Measurements from ENCODE around the gene VSIG1. TPM values are rescaled to one million over a fixed set of nuclear protein-coding genes. Genes with fewer than 3 reads are reported as not detected.

The VSIG1 gene
- total and polyA plus RNA-seq, 2 donors (not counting 1 experiment from before 2014, with no cell fraction given): 5.4 to 8.6 TPM

- H3K9me3 Mint-ChIP-seq (ENCODE audit: insufficient read depth): no peaks in the 10 kb centered on the region
- H3K36me3 ChIP-seq (replicated peaks in 1 of 2; ENCODE audit: control extremely low read depth in 1 of 2, control insufficient read depth in 1 of 2, extremely low read depth in 1 of 2, insufficient read depth in 2 of 2, low read length in 1 of 2): no peaks in the 10 kb centered on the region
- no peaks in the 10 kb centered on the region for H3K27me3 Mint-ChIP-seq
- ChIA-PET CTCF (no interaction called here), POLR2A (no interaction called here)
- no peaks in the 10 kb centered on the region for H3K79me2 ChIP-seq (ENCODE audit: control insufficient read depth, insufficient read depth, low read length)
- H3K4me3 Mint-ChIP-seq: no peak overlapping the region
- no peak overlapping the region for H3K27ac Mint-ChIP-seq
- intact Hi-C loops (cut with micrococcal nuclease): loop anchor here (10.0 kb wide), 1 partner anchor 1293 kb away; the partner anchor contains the start of gene TBC1D8B
- H3K27me3 ChIP-seq (replicated peaks in 1 of 4; ENCODE audit: control extremely low read depth in 1 of 4, control insufficient read depth in 3 of 4, insufficient read depth in 4 of 4, low read length in 3 of 4): no peaks in the 10 kb centered on the region
- no peak overlapping the region for H2AFZ ChIP-seq (ENCODE audit: insufficient read depth, low read depth, low read length, poor library complexity, severe bottlenecking)
- no peak for DNase-seq
- no peak for ATAC-seq (ENCODE audit: low read depth)
- no peak overlapping the region for H3K27ac ChIP-seq (ENCODE audit: low read length in 2 of 2)
- peaks cover 1% of the 10 kb centered on the region for H3K4me1 Mint-ChIP-seq
- no peak overlapping the region for H3K9ac ChIP-seq (ENCODE audit: low read length)
- no CpG with 5 or more reads among the region's 2 CpGs for WGBS (ENCODE audit: insufficient coverage)
- H4K20me1 ChIP-seq (ENCODE audit: control insufficient read depth, insufficient read depth, low read length, poor library complexity, severe bottlenecking): no peaks in the 10 kb centered on the region
- no peaks in the 10 kb centered on the region for H3K4me1 ChIP-seq (ENCODE audit: control insufficient read depth in 2 of 2, insufficient read depth in 2 of 2, low read length in 2 of 2)
- no peak overlapping the region for H3K4me3 ChIP-seq (ENCODE audit: control extremely low read depth in 1 of 5, extremely low read depth in 1 of 5, insufficient read depth in 1 of 5, low read depth in 2 of 5, low read length in 4 of 5)
- no peak overlapping the region for H3K4me2 ChIP-seq (replicated peaks; ENCODE audit: low read depth, low read length, poor library complexity, severe bottlenecking)
- TF ChIP-seq CTCF (IDR thresholded peaks at IDR 0.05): no peak
- H3K9me3 ChIP-seq (ENCODE audit: control extremely low read depth in 1 of 3, control insufficient read depth in 2 of 3, insufficient read depth in 1 of 3, low read length in 2 of 3): no peaks in the 10 kb centered on the region
Observed at GRCh38 chrX:108097380-108097779, 52.5 kb downstream of the VSIG1 start.

GRCh38 chrX:108105473-108105872 lies 60.6 kb downstream of the VSIG1 start:
- no peak overlapping the region for H3K9ac ChIP-seq (ENCODE audit: low read length)
- H3K4me3 ChIP-seq (ENCODE audit: control extremely low read depth in 1 of 5, extremely low read depth in 1 of 5, insufficient read depth in 1 of 5, low read depth in 2 of 5, low read length in 4 of 5): no peak overlapping the region
- peaks cover 9% of the 10 kb centered on the region for H3K79me2 ChIP-seq (ENCODE audit: control insufficient read depth, insufficient read depth, low read length)
- Mint-ChIP-seq H3K9me3 (ENCODE audit: insufficient read depth) (no peaks in the 10 kb centered on the region), H3K27ac (no peak overlapping the region), H3K27me3 (no peaks in the 10 kb centered on the region), H3K4me1 (peaks cover 9% of the 10 kb centered on the region), H3K4me3 (no peak overlapping the region)
- ATAC-seq (ENCODE audit: low read depth): no peak
- ChIA-PET POLR2A (no interaction called here), CTCF (no interaction called here)
- TF ChIP-seq CTCF (IDR thresholded peaks at IDR 0.05) (no peak), EZH2 (IDR thresholded peaks at IDR 0.05; ENCODE audit: borderline replicate concordance, insufficient read depth, low read depth, low read length, poor library complexity, severe bottlenecking) (no peak)
- H3K27me3 ChIP-seq (replicated peaks in 1 of 4; ENCODE audit: control extremely low read depth in 1 of 4, control insufficient read depth in 3 of 4, insufficient read depth in 4 of 4, low read length in 3 of 4): no peaks in the 10 kb centered on the region
- no peak overlapping the region for H3K4me2 ChIP-seq (replicated peaks; ENCODE audit: low read depth, low read length, poor library complexity, severe bottlenecking)
- no peaks in the 10 kb centered on the region for H4K20me1 ChIP-seq (ENCODE audit: control insufficient read depth, insufficient read depth, low read length, poor library complexity, severe bottlenecking)
- H3K4me1 ChIP-seq (ENCODE audit: control insufficient read depth in 2 of 2, insufficient read depth in 2 of 2, low read length in 2 of 2): no peaks in the 10 kb centered on the region
- no peak overlapping the region for H2AFZ ChIP-seq (ENCODE audit: insufficient read depth, low read depth, low read length, poor library complexity, severe bottlenecking)
- no peaks in the 10 kb centered on the region for H3K36me3 ChIP-seq (replicated peaks in 1 of 2; ENCODE audit: control extremely low read depth in 1 of 2, control insufficient read depth in 1 of 2, extremely low read depth in 1 of 2, insufficient read depth in 2 of 2, low read length in 1 of 2)
- no peaks in the 10 kb centered on the region for H3K9me3 ChIP-seq (ENCODE audit: control extremely low read depth in 1 of 3, control insufficient read depth in 2 of 3, insufficient read depth in 1 of 3, low read length in 2 of 3)
- no peak for DNase-seq
- intact Hi-C loops (cut with micrococcal nuclease): no loop called here
- no peak overlapping the region for H3K27ac ChIP-seq (ENCODE audit: low read length in 2 of 2)

Data from B cell (primary cell).